Endodermal cell (in vitro differentiated cells): ENCODE results near the gene CSN1S1. TPM values are rescaled to one million over a fixed set of nuclear protein-coding genes. Genes with fewer than 3 reads are reported as not detected.

Source experiments
- DNase-seq: peaks from one replicate; pipeline ENCODE4 v3.0.0-alpha.2; 2017
- H3K27ac ChIP-seq: 2 replicates; pipeline ENCODE4 v1.5.1; 2013; ENCODE audit warnings: mild to moderate bottlenecking, low read depth, low read length, moderate library complexity
- H3K27me3 ChIP-seq: 2 replicates; pipeline ENCODE4 v1.6.1; 2013; ENCODE audit warnings: mild to moderate bottlenecking, low read length, moderate library complexity; ENCODE audit not compliant: insufficient read depth, control insufficient read depth, poor library complexity, severe bottlenecking
- H3K36me3 ChIP-seq: 2 replicates; pipeline ENCODE4 v1.7.0; 2013; ENCODE audit warnings: mild to moderate bottlenecking, low read length, moderate library complexity; ENCODE audit not compliant: control insufficient read depth, insufficient read depth
- H3K4me1 ChIP-seq: one replicate; pipeline ENCODE4 v1.7.0; 2013; ENCODE audit warnings: low read length; ENCODE audit not compliant: control insufficient read depth, insufficient read depth
- H3K4me3 ChIP-seq: 2 replicates; pipeline ENCODE4 v1.5.1; 2013; ENCODE audit warnings: mild to moderate bottlenecking, low read length, moderate library complexity
- H3K9ac ChIP-seq: 2 replicates; pipeline ENCODE4 v1.6.1; 2013; ENCODE audit warnings: mild to moderate bottlenecking, low read length, moderate library complexity; ENCODE audit not compliant: poor library complexity, severe bottlenecking; ENCODE audit errors: extremely low read depth
- H3K9me3 ChIP-seq: 2 replicates; pipeline ENCODE4 v1.6.1; 2013; ENCODE audit warnings: mild to moderate bottlenecking, low read length, moderate library complexity; ENCODE audit not compliant: control insufficient read depth
- H3K27ac Mint-ChIP-seq: 2 replicates; pipeline ENCODE4 v1.8.0; 2020; ENCODE audit warnings: mixed read lengths
- H3K27me3 Mint-ChIP-seq: 2 replicates; pipeline ENCODE4 v1.8.0; 2021; ENCODE audit warnings: mild to moderate bottlenecking, mixed read lengths; ENCODE audit not compliant: insufficient read depth
- H3K36me3 Mint-ChIP-seq: 2 replicates; pipeline ENCODE4 v1.8.0; 2020; ENCODE audit warnings: low read depth, mixed read lengths
- H3K4me1 Mint-ChIP-seq: 2 replicates; pipeline ENCODE4 v1.8.0; 2020; ENCODE audit warnings: mixed read lengths
- H3K4me3 Mint-ChIP-seq: 2 replicates; pipeline ENCODE4 v1.8.0; 2020; ENCODE audit warnings: mild to moderate bottlenecking, moderate library complexity, mixed read lengths
- H3K9me3 Mint-ChIP-seq: 2 replicates; pipeline ENCODE4 v1.8.0; 2020; ENCODE audit warnings: mild to moderate bottlenecking, mixed read lengths
- CTCF ChIP-seq: fragments of 200-600 bp; sonication (generic); conservative IDR thresholded peaks from 2 replicates; pipeline ENCODE4 v1.5.0; 2021; ENCODE audit warnings: antibody characterized with exemption, mild to moderate bottlenecking
- WGBS, 2 experiments: methylation state at CpG; one replicate each; pipeline versions ENCODE4 v1.1.5 to v1.1.7; 2013; ENCODE audit warnings: missing lambda C conversion rate in 2 of 2, mixed read lengths in 1 of 2; ENCODE audit not compliant: insufficient coverage in 1 of 2, insufficient read length in 1 of 2; 5-methylcytosine and 5-hydroxymethylcytosine counted together
- total RNA-seq, 2 donors: library from RNA; stranded (reverse); fragmentation: NEBNext Ultra II Directional in 1 of 2; extraction: Animal tissue kit (Norgen Biotek cat#: 25700) in 1 of 2; gene quantifications; 2 replicates in 1 of 2; 3 replicates in 1 of 2; pipeline ENCODE4 v1.2.1, GENCODE V29; 2021

CSN1S1 gene
- total RNA-seq, 2 donors from 2014 or later: not detected

- H3K36me3 ChIP-seq: no peaks in the 10 kb centered on the region
- DNase-seq: no peak
- no peak overlapping the region for H3K9ac ChIP-seq
- no peak overlapping the region for H3K27ac ChIP-seq
- no peaks in the 10 kb centered on the region for H3K9me3 Mint-ChIP-seq
- no peaks in the 10 kb centered on the region for H3K27me3 ChIP-seq
- no peak overlapping the region for H3K27ac Mint-ChIP-seq
- H3K4me1 Mint-ChIP-seq: no peaks in the 10 kb centered on the region
- no peaks in the 10 kb centered on the region for H3K9me3 ChIP-seq
- no peak for TF ChIP-seq CTCF
- H3K4me3 Mint-ChIP-seq: no peak overlapping the region
- no peaks in the 10 kb centered on the region for H3K36me3 Mint-ChIP-seq
- WGBS, 2 experiments: 86 to 90% methylated on average over 2 to 3 of the region's 4 CpGs
- H3K27me3 Mint-ChIP-seq: no peaks in the 10 kb centered on the region
- H3K4me1 ChIP-seq: no peaks in the 10 kb centered on the region
- H3K4me3 ChIP-seq: no peak overlapping the region
Observed at GRCh38 chr4:69934150-69934549, 3.3 kb downstream of the CSN1S1 start.

GRCh38 chr4:69936566-69936965 is 5.7 kb downstream of the CSN1S1 start:
- H3K4me1 Mint-ChIP-seq: no peaks in the 10 kb centered on the region
- H3K36me3 Mint-ChIP-seq: no peaks in the 10 kb centered on the region
- H3K4me3 ChIP-seq: no peak overlapping the region
- H3K9me3 Mint-ChIP-seq: no peaks in the 10 kb centered on the region
- H3K36me3 ChIP-seq: no peaks in the 10 kb centered on the region
- no peak overlapping the region for H3K27ac ChIP-seq
- H3K9me3 ChIP-seq: no peaks in the 10 kb centered on the region
- DNase-seq: no peak
- H3K27me3 Mint-ChIP-seq: no peaks in the 10 kb centered on the region
- H3K9ac ChIP-seq: no peak overlapping the region
- no peaks in the 10 kb centered on the region for H3K4me1 ChIP-seq
- no peak for TF ChIP-seq CTCF
- H3K27ac Mint-ChIP-seq: no peak overlapping the region
- no peak overlapping the region for H3K4me3 Mint-ChIP-seq
- H3K27me3 ChIP-seq: no peaks in the 10 kb centered on the region

GRCh38 chr4:69951602-69952001 is 20.7 kb downstream of the CSN1S1 start:
- no peak overlapping the region for H3K4me3 Mint-ChIP-seq
- WGBS, 2 experiments: 90 to 91% methylated on average over 3 of the region's 3 CpGs
- Histone ChIP-seq H3K27me3 (no peaks in the 10 kb centered on the region), H3K27ac (no peak overlapping the region), H3K4me3 (no peak overlapping the region), H3K4me1 (no peaks in the 10 kb centered on the region), H3K36me3 (no peaks in the 10 kb centered on the region), H3K9ac (no peak overlapping the region), H3K9me3 (no peaks in the 10 kb centered on the region)
- no peak for DNase-seq
- no peak for TF ChIP-seq CTCF
- H3K27me3 Mint-ChIP-seq: no peaks in the 10 kb centered on the region
- no peaks in the 10 kb centered on the region for H3K9me3 Mint-ChIP-seq
- no peak overlapping the region for H3K27ac Mint-ChIP-seq
- H3K36me3 Mint-ChIP-seq: no peaks in the 10 kb centered on the region
- no peaks in the 10 kb centered on the region for H3K4me1 Mint-ChIP-seq
